HCEC 1CT (cell line): ENCODE data around the gene RAB17.

Source experiments
- DNase-seq: peaks from one replicate; pipeline ENCODE4 v3.0.0-alpha.2; 2017

Gene RAB17

GRCh38 chr2:237534380-237534779 is 56.2 kb downstream of the RAB17 start:
- no peak for DNase-seq

GRCh38 chr2:237533668-237534161 is 56.8 kb downstream of the RAB17 start:
- DNase-seq: no peak

GRCh38 chr2:237532160-237532559 is 58.4 kb downstream of the RAB17 start:
- DNase-seq: no peak

- DNase-seq: no peak
Measured at GRCh38 chr2:237530472-237531433, 59.8 kb downstream of the RAB17 start.

- no peak for DNase-seq
Measured at GRCh38 chr2:237529452-237530402, 60.8 kb downstream of the RAB17 start.

GRCh38 chr2:237527766-237528165 is 62.8 kb downstream of the RAB17 start:
- DNase-seq: no peak

GRCh38 chr2:237527233-237527632 is 63.3 kb downstream of the RAB17 start:
- DNase-seq: no peak

- DNase-seq: no peak
Measured at GRCh38 chr2:237525559-237526157, 64.9 kb downstream of the RAB17 start.

- no peak for DNase-seq
Measured at GRCh38 chr2:237524631-237525030, 65.9 kb downstream of the RAB17 start.
